B cell (primary cell): ENCODE data around the gene EXOC4. TPM values are rescaled to one million over a fixed set of nuclear protein-coding genes. Genes with fewer than 3 reads are reported as not detected.

ENCODE experiments used
- ATAC-seq: fragments of 200-7000 bp; cut with Tn5 transposase; one replicate; pipeline ENCODE4 v1.10.0; 2021; ENCODE audit warnings: low read depth, mild to moderate bottlenecking, moderate number of reproducible peaks, moderate library complexity
- CTCF ChIA-PET: fragments of 350-600 bp; sonication (Branson Sonifier 250); formaldehyde crosslinking; loops from one replicate; lab custom pipeline; 2021; ENCODE audit warnings: antibody characterized with exemption, inconsistent platforms; lab: Charles Lee
- POLR2A ChIA-PET: fragments of 350-600 bp; sonication (Branson Sonifier 250); formaldehyde crosslinking; loops from one replicate; lab custom pipeline; 2021; ENCODE audit warnings: antibody characterized with exemption; lab: Charles Lee
- DNase-seq: peaks from one replicate; pipeline ENCODE4 v3.0.0; 2013
- H2AFZ ChIP-seq: 2 replicates; pipeline ENCODE4 v1.6.1; 2012; ENCODE audit warnings: mild to moderate bottlenecking, low read depth, low read length; ENCODE audit not compliant: insufficient read depth, poor library complexity, severe bottlenecking
- H3K27ac ChIP-seq, 2 donors: 1 replicate in 1 of 2; 2 replicates in 1 of 2; pipeline ENCODE4 v1.5.1; 2012 to 2013; ENCODE audit warnings: low read length in 2 of 2, mild to moderate bottlenecking in 2 of 2, moderate library complexity in 1 of 2
- H3K27me3 ChIP-seq, 4 experiments: fragments of 200-600 bp in 1 of 4; sonication (generic) in 1 of 4; replicated peaks in 1 of 4; 1 replicate in 2 of 4; 2 replicates in 2 of 4; pipeline versions ENCODE4 v1.6.1 to v1.7.0; 2013 to 2016; ENCODE audit warnings: low read length in 3 of 4, mild to moderate bottlenecking in 2 of 4, mixed read lengths in 1 of 4, moderate library complexity in 1 of 4; ENCODE audit not compliant: insufficient read depth in 4 of 4, control insufficient read depth in 3 of 4; ENCODE audit errors: control extremely low read depth in 1 of 4
- H3K36me3 ChIP-seq, 2 experiments: replicated peaks in 1 of 2; 1 replicate in 1 of 2; 2 replicates in 1 of 2; pipeline versions ENCODE4 v1.6.1 to v1.7.1; 2013; ENCODE audit warnings: low read length in 1 of 2; ENCODE audit not compliant: insufficient read depth in 2 of 2, control insufficient read depth in 1 of 2; ENCODE audit errors: control extremely low read depth in 1 of 2, extremely low read depth in 1 of 2
- H3K4me1 ChIP-seq, 2 donors: fragments of 200-600 bp in 1 of 2; sonication (generic) in 1 of 2; 1 replicate in 1 of 2; 2 replicates in 1 of 2; pipeline versions ENCODE4 v1.5.1 to v1.6.1; 2013 to 2017; ENCODE audit warnings: low read length in 2 of 2; ENCODE audit not compliant: control insufficient read depth in 2 of 2, insufficient read depth in 2 of 2
- H3K4me2 ChIP-seq: replicated peaks from 2 replicates; pipeline ENCODE3; 2012; ENCODE audit warnings: mild to moderate bottlenecking, low read depth, low read length; ENCODE audit not compliant: poor library complexity, severe bottlenecking
- H3K4me3 ChIP-seq, 5 experiments: fragments of 200-600 bp in 1 of 5; sonication (generic) in 1 of 5; 1 replicate in 3 of 5; 2 replicates in 2 of 5; pipeline versions ENCODE4 v1.5.1 to v1.7.0; 2011 to 2016; ENCODE audit warnings: low read length in 4 of 5, mild to moderate bottlenecking in 4 of 5, low read depth in 2 of 5, control low read depth in 1 of 5, moderate library complexity in 1 of 5; ENCODE audit not compliant: insufficient read depth in 1 of 5; ENCODE audit errors: control extremely low read depth in 1 of 5, extremely low read depth in 1 of 5
- H3K79me2 ChIP-seq: fragments of 200-600 bp; sonication (generic); one replicate; pipeline ENCODE4 v1.6.0; 2016; ENCODE audit warnings: low read length; ENCODE audit not compliant: control insufficient read depth, insufficient read depth
- H3K9ac ChIP-seq: fragments of 200-600 bp; sonication (generic); 2 replicates; pipeline ENCODE4 v1.6.1; 2017; ENCODE audit warnings: mild to moderate bottlenecking, low read length, moderate library complexity
- H3K9me3 ChIP-seq, 3 donors: one replicate each; pipeline versions ENCODE4 v1.6.1 to v1.7.1; 2013; ENCODE audit warnings: low read length in 2 of 3; ENCODE audit not compliant: control insufficient read depth in 2 of 3, insufficient read depth in 1 of 3; ENCODE audit errors: control extremely low read depth in 1 of 3
- H4K20me1 ChIP-seq: 2 replicates; pipeline ENCODE4 v1.6.0; 2012; ENCODE audit warnings: mild to moderate bottlenecking, low read length; ENCODE audit not compliant: insufficient read depth, control insufficient read depth, poor library complexity, severe bottlenecking
- H3K27ac Mint-ChIP-seq: one replicate; pipeline ENCODE4 v1.8.0; 2021; ENCODE audit warnings: mixed read lengths
- H3K27me3 Mint-ChIP-seq: one replicate; pipeline ENCODE4 v1.8.0; 2021; ENCODE audit warnings: mixed read lengths
- H3K4me1 Mint-ChIP-seq: one replicate; pipeline ENCODE4 v1.8.0; 2021; ENCODE audit warnings: mixed read lengths
- H3K4me3 Mint-ChIP-seq: one replicate; pipeline ENCODE4 v1.8.0; 2021; ENCODE audit warnings: mixed read lengths
- H3K9me3 Mint-ChIP-seq: one replicate; pipeline ENCODE4 v1.8.0; 2022; ENCODE audit warnings: mixed read lengths; ENCODE audit not compliant: insufficient read depth
- EZH2 ChIP-seq: IDR thresholded peaks from 2 replicates; pipeline ENCODE4 v1.6.1; 2012; ENCODE audit warnings: borderline replicate concordance, low read depth, mild to moderate bottlenecking, moderate library complexity, low read length; ENCODE audit not compliant: insufficient read depth, poor library complexity, severe bottlenecking
- WGBS: methylation state at CpG from one replicate; pipeline ENCODE4 v1.1.5; 2013; ENCODE audit warnings: missing lambda C conversion rate; ENCODE audit not compliant: insufficient coverage; 5-methylcytosine and 5-hydroxymethylcytosine counted together
- intact Hi-C: fragments of 100-400 bp; cut with micrococcal nuclease; formaldehyde crosslinking; loops from one replicate; pipeline ENCODE4 v1.10.0; 2022
- polyA plus RNA-seq: library from polyadenylated mRNA; depleted of rRNA; stranded (reverse); fragments of >200 nt; gene quantifications from 2 replicates; pipeline ENCODE4 v1.2.3, GENCODE V29; 2012
- total RNA-seq, 2 donors: library from RNA; stranded (reverse); fragments of 120-200 nt in 1 of 2; gene quantifications; 1 replicate in 1 of 2; 2 replicates in 1 of 2; pipeline versions ENCODE4 v1.2.3 to v1.2.4, GENCODE V29; 2013 to 2022
- TF ChIP-seq, protein P1 (sequence below): fragments of 200-600 bp; IDR thresholded peaks from one replicate; pipeline ENCODE4 v1.8.0; 2022; ENCODE audit warnings: antibody characterized with exemption, mild to moderate bottlenecking

Gene EXOC4
- total and polyA plus RNA-seq, 2 donors (not counting 1 experiment from before 2014, with no cell fraction given) = 16.7 to 135 TPM

DNA sequence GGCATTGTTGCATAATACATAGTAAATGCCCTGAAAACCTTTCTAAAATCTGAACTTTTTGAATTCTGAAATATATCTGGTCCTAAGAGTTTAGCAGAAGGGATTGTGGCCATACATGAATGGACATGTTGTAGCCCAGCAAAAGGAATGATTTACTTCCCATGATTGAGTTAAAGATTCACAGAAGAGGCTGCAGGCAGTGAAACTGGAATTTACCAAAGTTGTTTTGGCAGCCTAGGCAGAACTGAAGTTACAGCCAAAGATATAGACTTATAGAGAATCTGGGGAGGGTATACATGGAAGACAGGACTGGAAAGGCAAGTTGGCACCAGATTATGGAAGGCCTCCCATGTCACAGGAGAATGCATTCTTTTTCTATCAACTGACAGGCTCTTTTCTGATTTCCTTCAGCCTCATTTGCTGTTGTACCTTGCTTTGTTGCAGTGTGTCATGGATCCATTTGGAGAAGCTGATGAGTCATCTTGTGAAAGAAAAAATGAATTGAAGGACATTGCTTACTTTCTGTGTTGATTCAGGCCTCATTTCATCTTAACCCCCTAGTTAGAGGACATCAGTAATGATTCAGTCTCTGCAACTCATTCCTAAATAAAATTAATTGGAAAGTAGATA lies 518.1 kb downstream of the EXOC4 start:
- H3K27me3 ChIP-seq = no peaks in the 10 kb centered on the region
- H3K27ac Mint-ChIP-seq = no peak overlapping the region
- no peaks in the 10 kb centered on the region for H3K27me3 Mint-ChIP-seq
- ATAC-seq = no peak
- ChIA-PET CTCF (interaction anchor here (0.9 kb wide), 1 partner anchor 10 kb away, joined by 3 read pairs; no protein-coding TSS in a partner anchor), POLR2A (no interaction called here)
- no peak for DNase-seq
- no peak overlapping the region for H2AFZ ChIP-seq
- H4K20me1 ChIP-seq = no peaks in the 10 kb centered on the region
- H3K9ac ChIP-seq = no peak overlapping the region
- peaks cover 0 to 2% of the 10 kb centered on the region in 2 experiments for H3K36me3 ChIP-seq
- no peak overlapping the region for H3K4me3 Mint-ChIP-seq
- intact Hi-C loops = no loop called here
- no peaks in the 10 kb centered on the region for H3K9me3 ChIP-seq
- H3K4me2 ChIP-seq = no peak overlapping the region
- no peaks in the 10 kb centered on the region for H3K79me2 ChIP-seq
- H3K27ac ChIP-seq = no peak overlapping the region
- H3K4me3 ChIP-seq = no peak overlapping the region
- TF ChIP-seq, protein P1, sequence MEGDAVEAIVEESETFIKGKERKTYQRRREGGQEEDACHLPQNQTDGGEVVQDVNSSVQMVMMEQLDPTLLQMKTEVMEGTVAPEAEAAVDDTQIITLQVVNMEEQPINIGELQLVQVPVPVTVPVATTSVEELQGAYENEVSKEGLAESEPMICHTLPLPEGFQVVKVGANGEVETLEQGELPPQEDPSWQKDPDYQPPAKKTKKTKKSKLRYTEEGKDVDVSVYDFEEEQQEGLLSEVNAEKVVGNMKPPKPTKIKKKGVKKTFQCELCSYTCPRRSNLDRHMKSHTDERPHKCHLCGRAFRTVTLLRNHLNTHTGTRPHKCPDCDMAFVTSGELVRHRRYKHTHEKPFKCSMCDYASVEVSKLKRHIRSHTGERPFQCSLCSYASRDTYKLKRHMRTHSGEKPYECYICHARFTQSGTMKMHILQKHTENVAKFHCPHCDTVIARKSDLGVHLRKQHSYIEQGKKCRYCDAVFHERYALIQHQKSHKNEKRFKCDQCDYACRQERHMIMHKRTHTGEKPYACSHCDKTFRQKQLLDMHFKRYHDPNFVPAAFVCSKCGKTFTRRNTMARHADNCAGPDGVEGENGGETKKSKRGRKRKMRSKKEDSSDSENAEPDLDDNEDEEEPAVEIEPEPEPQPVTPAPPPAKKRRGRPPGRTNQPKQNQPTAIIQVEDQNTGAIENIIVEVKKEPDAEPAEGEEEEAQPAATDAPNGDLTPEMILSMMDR = no peak
- no peak for TF ChIP-seq EZH2
- H3K4me1 ChIP-seq = no peaks in the 10 kb centered on the region
- H3K4me1 Mint-ChIP-seq = no peaks in the 10 kb centered on the region
- H3K9me3 Mint-ChIP-seq = no peaks in the 10 kb centered on the region

DNA sequence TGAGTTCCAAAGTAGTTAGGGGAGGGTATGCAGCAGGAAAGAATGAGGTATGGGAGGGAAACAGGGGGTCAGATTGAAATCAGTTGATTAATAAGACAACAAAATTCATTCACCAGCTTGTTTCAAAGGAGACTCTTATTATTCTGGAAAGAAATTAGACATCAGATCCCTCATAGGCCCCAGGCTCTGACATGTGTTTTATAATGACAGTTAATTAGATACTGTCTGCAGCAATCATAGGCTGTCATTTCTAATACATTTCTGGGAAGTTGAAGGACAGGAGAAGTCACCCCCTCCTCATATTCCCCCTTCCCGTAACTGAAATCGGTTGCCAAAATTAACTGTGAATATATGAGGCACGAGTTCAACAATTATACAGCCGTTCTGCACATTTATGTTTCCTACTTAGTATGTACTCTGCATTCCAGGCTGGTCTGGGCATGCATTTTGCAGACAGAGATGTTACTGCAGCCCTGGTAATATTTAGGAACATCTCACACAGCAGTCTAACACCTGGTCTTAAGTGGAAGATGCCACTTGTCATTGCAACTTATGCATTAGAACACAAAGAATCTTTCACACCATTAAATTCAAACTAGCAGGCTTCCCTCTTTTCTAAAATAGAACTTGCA lies 519.0 kb downstream of the EXOC4 start:
- CTCF ChIA-PET = interaction anchor here (0.9 kb wide), 1 partner anchor 9 kb away, joined by 3 read pairs; no protein-coding TSS in a partner anchor
- H3K27me3 Mint-ChIP-seq = no peaks in the 10 kb centered on the region
- no peak for DNase-seq
- no peak for ATAC-seq
- 94% methylated on average over 3 of the region's 4 CpGs for WGBS
- H3K79me2 ChIP-seq = no peaks in the 10 kb centered on the region
- H4K20me1 ChIP-seq = no peaks in the 10 kb centered on the region
- H3K4me2 ChIP-seq = no peak overlapping the region
- H3K9me3 Mint-ChIP-seq = no peaks in the 10 kb centered on the region
- no peak overlapping the region for H3K27ac Mint-ChIP-seq
- no peak overlapping the region for H3K27ac ChIP-seq
- no peak overlapping the region for H3K4me3 Mint-ChIP-seq
- no peaks in the 10 kb centered on the region for H3K9me3 ChIP-seq
- no peaks in the 10 kb centered on the region for H3K4me1 ChIP-seq
- no peak overlapping the region for H2AFZ ChIP-seq
- POLR2A ChIA-PET = no interaction called here
- no peaks in the 10 kb centered on the region for H3K4me1 Mint-ChIP-seq
- H3K36me3 ChIP-seq = peaks cover 0 to 2% of the 10 kb centered on the region in 2 experiments
- H3K9ac ChIP-seq = no peak overlapping the region
- TF ChIP-seq, protein P1 = no peak
- TF ChIP-seq EZH2 = no peak
- H3K4me3 ChIP-seq = no peak overlapping the region
- no peaks in the 10 kb centered on the region for H3K27me3 ChIP-seq
- intact Hi-C loops = no loop called here
